HEK293 (cell line): ENCODE results near the gene NIPAL1.

Source experiments
- CTCF ChIA-PET: fragments of 350-600 bp; formaldehyde crosslinking; extraction: SDS; loops from one replicate; lab custom pipeline; 2021; ENCODE audit warnings: antibody characterized with exemption; lab: Yijun Ruan, JAX
- POLR2A ChIA-PET: fragments of 300-600 bp; formaldehyde crosslinking; extraction: SDS; loops from one replicate; lab custom pipeline; 2020; ENCODE audit warnings: antibody characterized with exemption, inconsistent platforms; lab: Yijun Ruan, JAX
- H3K27ac ChIP-seq: fragments of 200-500 bp; sonication (Bioruptor generic); 2 replicates; pipeline ENCODE4 v1.5.1; 2014; ENCODE audit warnings: low read depth, low read length, control low read depth, inconsistent platforms; ENCODE audit errors: extremely low read depth
- H3K36me3 ChIP-seq, 2 experiments: fragments of 200-500 bp in 1 of 2; sonication (Bioruptor generic) in 1 of 2; 1 replicate in 1 of 2; 2 replicates in 1 of 2; pipeline ENCODE4 v1.5.1; 2014 to 2017; ENCODE audit warnings: inconsistent platforms in 2 of 2, low read length in 2 of 2; ENCODE audit not compliant: control insufficient read depth in 2 of 2, insufficient read depth in 1 of 2
- H3K4me1 ChIP-seq: fragments of 200-500 bp; sonication (Bioruptor generic); 2 replicates; pipeline ENCODE4 v1.5.1; 2014; ENCODE audit warnings: mild to moderate bottlenecking, low read length, inconsistent platforms; ENCODE audit not compliant: control insufficient read depth, insufficient read depth
- H3K4me3 ChIP-seq: 2 replicates; pipeline ENCODE4 v1.5.1; 2011; ENCODE audit warnings: low read depth, mild to moderate bottlenecking, control low read depth, low read length, moderate library complexity
- H3K9me3 ChIP-seq: fragments of 200-500 bp; sonication (Bioruptor generic); 2 replicates; pipeline ENCODE4 v1.5.1; 2014; ENCODE audit warnings: low read depth, low read length, inconsistent platforms; ENCODE audit not compliant: control insufficient read depth, insufficient read depth
- HOXD13 ChIP-seq: sonication (generic); formaldehyde crosslinking; IDR thresholded peaks from 2 replicates; pipeline ENCODE4 v1.8.0; 2022; ENCODE audit warnings: missing genetic modification reagents, borderline replicate concordance
- KLF7 ChIP-seq: fragments of 450-650 bp; formaldehyde crosslinking; IDR thresholded peaks from 2 replicates; pipeline ENCODE4 v1.5.1; 2016; ENCODE audit warnings: missing biosample characterization, missing genetic modification characterization, borderline replicate concordance
- MYNN ChIP-seq: fragments of 450-650 bp; formaldehyde crosslinking; IDR thresholded peaks from 2 replicates; pipeline ENCODE4 v1.5.1; 2016; ENCODE audit warnings: missing biosample characterization, missing genetic modification characterization, borderline replicate concordance
- MZF1 ChIP-seq: fragments of 450-650 bp; formaldehyde crosslinking; IDR thresholded peaks from 2 replicates; pipeline ENCODE4 v1.5.1; 2017; ENCODE audit warnings: missing biosample characterization, missing genetic modification characterization, borderline replicate concordance
- ZNF184 ChIP-seq: fragments of 450-650 bp; IDR thresholded peaks from 2 replicates; pipeline ENCODE4 v1.5.1; 2018; ENCODE audit warnings: missing biosample characterization, mild to moderate bottlenecking, missing genetic modification characterization
- ZNF416 ChIP-seq: fragments of 450-650 bp; formaldehyde crosslinking; IDR thresholded peaks from 2 replicates; pipeline ENCODE4 v1.5.1; 2016; ENCODE audit warnings: missing biosample characterization, missing genetic modification characterization
- ZNF514 ChIP-seq: fragments of 450-650 bp; formaldehyde crosslinking; IDR thresholded peaks from 2 replicates; pipeline ENCODE4 v1.5.1; 2016; ENCODE audit warnings: missing biosample characterization, missing genetic modification characterization
- ZNF549 ChIP-seq: fragments of 450-650 bp; IDR thresholded peaks from 2 replicates; pipeline ENCODE4 v1.5.1; 2018; ENCODE audit warnings: missing biosample characterization, missing genetic modification characterization, mild to moderate bottlenecking, inconsistent platforms, moderate library complexity
- ZNF621 ChIP-seq: fragments of 450-650 bp; formaldehyde crosslinking; IDR thresholded peaks from 2 replicates; pipeline ENCODE4 v1.5.1; 2017; ENCODE audit warnings: missing biosample characterization, missing genetic modification characterization
- ZNF624 ChIP-seq: fragments of 450-650 bp; formaldehyde crosslinking; IDR thresholded peaks from 2 replicates; pipeline ENCODE4 v1.5.1; 2017; ENCODE audit warnings: missing biosample characterization, missing genetic modification characterization
- ZNF626 ChIP-seq: fragments of 450-650 bp; sonication (Bioruptor Pico); formaldehyde crosslinking; IDR thresholded peaks from 2 replicates; pipeline ENCODE4 v1.5.1; 2018; ENCODE audit warnings: missing biosample characterization, missing genetic modification characterization, inconsistent platforms
- ZNF768 ChIP-seq: fragments of 450-650 bp; formaldehyde crosslinking; IDR thresholded peaks from 2 replicates; pipeline ENCODE4 v1.5.1; 2018; ENCODE audit warnings: missing biosample characterization, mild to moderate bottlenecking, missing genetic modification characterization
- ZNF777 ChIP-seq: fragments of 450-650 bp; formaldehyde crosslinking; IDR thresholded peaks from 2 replicates; pipeline ENCODE4 v1.5.1; 2017; ENCODE audit warnings: missing biosample characterization, missing genetic modification characterization, borderline replicate concordance
- TF ChIP-seq, protein P1 (sequence below): fragments of 450-650 bp; formaldehyde crosslinking; IDR thresholded peaks from 2 replicates; pipeline ENCODE4 v1.5.1; 2016; ENCODE audit warnings: missing biosample characterization, missing genetic modification characterization, borderline replicate concordance
- TF ChIP-seq, protein P2 (sequence below): fragments of 450-650 bp; formaldehyde crosslinking; IDR thresholded peaks from 2 replicates; pipeline ENCODE4 v1.5.1; 2016; ENCODE audit warnings: missing biosample characterization, missing genetic modification characterization
- TF ChIP-seq, protein P3 (sequence below): fragments of 450-650 bp; formaldehyde crosslinking; IDR thresholded peaks from 2 replicates; pipeline ENCODE4 v1.5.1; 2016; ENCODE audit warnings: missing biosample characterization, missing genetic modification characterization
- TF ChIP-seq, protein P4 (sequence below): fragments of 450-650 bp; IDR thresholded peaks from 2 replicates; pipeline ENCODE4 v1.5.1; 2018; ENCODE audit warnings: missing biosample characterization, missing genetic modification characterization
- TF ChIP-seq, protein P5 (sequence below): fragments of 450-650 bp; formaldehyde crosslinking; IDR thresholded peaks from 2 replicates; pipeline ENCODE4 v1.5.0; 2017; ENCODE audit warnings: missing biosample characterization, missing genetic modification characterization, borderline replicate concordance

The NIPAL1 gene

DNA sequence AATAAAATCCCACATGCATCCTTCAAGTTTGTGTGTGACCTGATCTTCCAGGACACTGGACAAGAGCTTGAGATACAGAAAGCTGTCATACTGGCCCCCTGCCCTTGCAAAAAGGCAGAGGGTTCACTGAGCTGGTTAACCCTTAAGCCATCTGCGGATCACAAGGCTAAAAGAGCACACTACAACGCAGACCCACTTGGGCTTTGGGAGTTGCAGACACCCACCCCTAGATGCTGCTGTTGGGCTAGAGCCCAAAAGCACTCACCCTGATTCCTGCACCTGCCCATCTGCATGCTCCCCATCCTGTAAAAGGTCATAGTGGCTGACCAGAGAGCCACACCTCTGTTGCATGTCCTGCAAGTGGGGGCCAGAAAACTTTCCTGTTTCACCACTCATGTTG lies 66.4 kb downstream of the NIPAL1 start (continued):
- TF ChIP-seq, protein P1, sequence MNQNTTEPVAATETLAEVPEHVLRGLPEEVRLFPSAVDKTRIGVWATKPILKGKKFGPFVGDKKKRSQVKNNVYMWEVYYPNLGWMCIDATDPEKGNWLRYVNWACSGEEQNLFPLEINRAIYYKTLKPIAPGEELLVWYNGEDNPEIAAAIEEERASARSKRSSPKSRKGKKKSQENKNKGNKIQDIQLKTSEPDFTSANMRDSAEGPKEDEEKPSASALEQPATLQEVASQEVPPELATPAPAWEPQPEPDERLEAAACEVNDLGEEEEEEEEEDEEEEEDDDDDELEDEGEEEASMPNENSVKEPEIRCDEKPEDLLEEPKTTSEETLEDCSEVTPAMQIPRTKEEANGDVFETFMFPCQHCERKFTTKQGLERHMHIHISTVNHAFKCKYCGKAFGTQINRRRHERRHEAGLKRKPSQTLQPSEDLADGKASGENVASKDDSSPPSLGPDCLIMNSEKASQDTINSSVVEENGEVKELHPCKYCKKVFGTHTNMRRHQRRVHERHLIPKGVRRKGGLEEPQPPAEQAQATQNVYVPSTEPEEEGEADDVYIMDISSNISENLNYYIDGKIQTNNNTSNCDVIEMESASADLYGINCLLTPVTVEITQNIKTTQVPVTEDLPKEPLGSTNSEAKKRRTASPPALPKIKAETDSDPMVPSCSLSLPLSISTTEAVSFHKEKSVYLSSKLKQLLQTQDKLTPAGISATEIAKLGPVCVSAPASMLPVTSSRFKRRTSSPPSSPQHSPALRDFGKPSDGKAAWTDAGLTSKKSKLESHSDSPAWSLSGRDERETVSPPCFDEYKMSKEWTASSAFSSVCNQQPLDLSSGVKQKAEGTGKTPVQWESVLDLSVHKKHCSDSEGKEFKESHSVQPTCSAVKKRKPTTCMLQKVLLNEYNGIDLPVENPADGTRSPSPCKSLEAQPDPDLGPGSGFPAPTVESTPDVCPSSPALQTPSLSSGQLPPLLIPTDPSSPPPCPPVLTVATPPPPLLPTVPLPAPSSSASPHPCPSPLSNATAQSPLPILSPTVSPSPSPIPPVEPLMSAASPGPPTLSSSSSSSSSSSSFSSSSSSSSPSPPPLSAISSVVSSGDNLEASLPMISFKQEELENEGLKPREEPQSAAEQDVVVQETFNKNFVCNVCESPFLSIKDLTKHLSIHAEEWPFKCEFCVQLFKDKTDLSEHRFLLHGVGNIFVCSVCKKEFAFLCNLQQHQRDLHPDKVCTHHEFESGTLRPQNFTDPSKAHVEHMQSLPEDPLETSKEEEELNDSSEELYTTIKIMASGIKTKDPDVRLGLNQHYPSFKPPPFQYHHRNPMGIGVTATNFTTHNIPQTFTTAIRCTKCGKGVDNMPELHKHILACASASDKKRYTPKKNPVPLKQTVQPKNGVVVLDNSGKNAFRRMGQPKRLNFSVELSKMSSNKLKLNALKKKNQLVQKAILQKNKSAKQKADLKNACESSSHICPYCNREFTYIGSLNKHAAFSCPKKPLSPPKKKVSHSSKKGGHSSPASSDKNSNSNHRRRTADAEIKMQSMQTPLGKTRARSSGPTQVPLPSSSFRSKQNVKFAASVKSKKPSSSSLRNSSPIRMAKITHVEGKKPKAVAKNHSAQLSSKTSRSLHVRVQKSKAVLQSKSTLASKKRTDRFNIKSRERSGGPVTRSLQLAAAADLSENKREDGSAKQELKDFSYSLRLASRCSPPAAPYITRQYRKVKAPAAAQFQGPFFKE (tag by site-specific recombination): no peak
- TF ChIP-seq, protein P2, sequence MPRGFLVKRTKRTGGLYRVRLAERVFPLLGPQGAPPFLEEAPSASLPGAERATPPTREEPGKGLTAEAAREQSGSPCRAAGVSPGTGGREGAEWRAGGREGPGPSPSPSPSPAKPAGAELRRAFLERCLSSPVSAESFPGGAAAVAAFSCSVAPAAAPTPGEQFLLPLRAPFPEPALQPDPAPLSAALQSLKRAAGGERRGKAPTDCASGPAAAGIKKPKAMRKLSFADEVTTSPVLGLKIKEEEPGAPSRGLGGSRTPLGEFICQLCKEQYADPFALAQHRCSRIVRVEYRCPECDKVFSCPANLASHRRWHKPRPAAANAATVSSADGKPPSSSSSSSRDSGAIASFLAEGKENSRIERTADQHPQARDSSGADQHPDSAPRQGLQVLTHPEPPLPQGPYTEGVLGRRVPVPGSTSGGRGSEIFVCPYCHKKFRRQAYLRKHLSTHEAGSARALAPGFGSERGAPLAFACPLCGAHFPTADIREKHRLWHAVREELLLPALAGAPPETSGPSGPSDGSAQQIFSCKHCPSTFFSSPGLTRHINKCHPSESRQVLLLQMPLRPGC: no peak
- TF ChIP-seq HOXD13 (CRISPR knock-in tag): no peak
- no peak for TF ChIP-seq KLF7 (tag by site-specific recombination)
- TF ChIP-seq MZF1 (tag by site-specific recombination): no peak
- TF ChIP-seq, protein P3, sequence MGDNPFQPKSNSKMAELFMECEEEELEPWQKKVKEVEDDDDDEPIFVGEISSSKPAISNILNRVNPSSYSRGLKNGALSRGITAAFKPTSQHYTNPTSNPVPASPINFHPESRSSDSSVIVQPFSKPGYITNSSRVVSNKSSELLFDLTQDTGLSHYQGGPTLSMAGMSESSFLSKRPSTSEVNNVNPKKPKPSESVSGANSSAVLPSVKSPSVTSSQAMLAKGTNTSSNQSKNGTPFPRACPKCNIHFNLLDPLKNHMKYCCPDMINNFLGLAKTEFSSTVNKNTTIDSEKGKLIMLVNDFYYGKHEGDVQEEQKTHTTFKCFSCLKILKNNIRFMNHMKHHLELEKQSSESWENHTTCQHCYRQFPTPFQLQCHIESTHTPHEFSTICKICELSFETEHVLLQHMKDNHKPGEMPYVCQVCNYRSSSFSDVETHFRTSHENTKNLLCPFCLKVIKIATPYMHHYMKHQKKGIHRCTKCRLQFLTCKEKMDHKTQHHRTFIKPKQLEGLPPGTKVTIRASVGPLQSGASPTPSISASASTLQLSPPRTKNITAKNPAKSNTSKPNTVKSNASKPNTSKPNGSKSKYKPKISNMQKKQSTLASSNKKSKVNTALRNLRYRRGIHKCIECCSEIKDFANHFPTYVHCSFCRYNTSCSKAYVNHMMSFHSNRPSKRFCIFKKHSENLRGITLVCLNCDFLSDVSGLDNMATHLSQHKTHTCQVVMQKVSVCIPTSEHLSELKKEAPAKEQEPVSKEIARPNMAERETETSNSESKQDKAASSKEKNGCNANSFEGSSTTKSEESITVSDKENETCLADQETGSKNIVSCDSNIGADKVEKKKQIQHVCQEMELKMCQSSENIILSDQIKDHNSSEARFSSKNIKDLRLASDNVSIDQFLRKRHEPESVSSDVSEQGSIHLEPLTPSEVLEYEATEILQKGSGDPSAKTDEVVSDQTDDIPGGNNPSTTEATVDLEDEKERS (tag by site-specific recombination): no peak
- no peak for TF ChIP-seq ZNF621 (tag by site-specific recombination)

DNA sequence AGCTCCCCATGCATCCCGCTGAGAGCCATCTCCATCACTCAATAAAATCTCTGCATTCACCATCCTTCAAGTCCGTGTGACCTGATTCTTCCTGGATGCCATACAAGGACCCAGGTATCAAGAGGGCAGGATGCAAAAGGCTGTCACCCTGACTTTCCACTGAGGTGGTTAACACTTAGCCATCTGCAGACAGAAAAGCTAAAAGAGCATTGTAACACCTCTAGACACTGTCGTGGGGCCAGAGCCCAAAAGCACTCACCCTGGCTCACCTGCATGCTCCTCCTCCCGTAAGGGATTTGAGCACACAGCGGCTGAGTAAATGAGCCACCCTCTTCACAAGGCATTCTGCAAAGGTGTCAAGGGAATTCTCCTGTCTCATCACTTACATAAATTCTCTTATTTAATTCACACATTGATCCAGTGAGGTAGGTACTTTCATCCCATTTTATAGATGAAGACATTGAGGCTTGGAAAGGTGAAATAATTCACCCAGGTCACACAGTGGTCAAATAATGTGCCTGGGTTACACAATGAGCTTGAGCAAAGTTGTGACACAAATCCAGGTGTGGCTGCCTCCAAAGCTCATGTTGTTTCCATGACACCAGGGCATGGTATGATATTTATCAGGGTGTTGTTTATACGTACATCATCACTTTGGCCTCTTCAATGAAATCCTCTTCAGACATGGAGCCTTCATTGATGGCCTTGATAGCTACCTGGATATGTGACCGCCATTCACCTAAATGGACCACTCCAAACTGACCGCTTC lies 69.4 kb downstream of the NIPAL1 start:
- no peak overlapping the region for H3K4me3 ChIP-seq
- no peaks in the 10 kb centered on the region for H3K4me1 ChIP-seq
- no peaks in the 10 kb centered on the region for H3K36me3 ChIP-seq
- H3K9me3 ChIP-seq: no peaks in the 10 kb centered on the region
- H3K27ac ChIP-seq: no peak overlapping the region
- ChIA-PET POLR2A (no interaction called here), CTCF (interaction anchor here (1.0 to 3.8 kb wide), 13 partner anchors 10 to 418 kb away, joined by 3 to 36 read pairs (median 4); no protein-coding TSS in a partner anchor)
- no peak for TF ChIP-seq ZNF768
- TF ChIP-seq ZNF514 (tag by site-specific recombination): no peak
- no peak for TF ChIP-seq ZNF624 (tag by site-specific recombination)
- TF ChIP-seq ZNF626: no peak
- no peak for TF ChIP-seq MYNN (tag by site-specific recombination)
- TF ChIP-seq, protein P4, sequence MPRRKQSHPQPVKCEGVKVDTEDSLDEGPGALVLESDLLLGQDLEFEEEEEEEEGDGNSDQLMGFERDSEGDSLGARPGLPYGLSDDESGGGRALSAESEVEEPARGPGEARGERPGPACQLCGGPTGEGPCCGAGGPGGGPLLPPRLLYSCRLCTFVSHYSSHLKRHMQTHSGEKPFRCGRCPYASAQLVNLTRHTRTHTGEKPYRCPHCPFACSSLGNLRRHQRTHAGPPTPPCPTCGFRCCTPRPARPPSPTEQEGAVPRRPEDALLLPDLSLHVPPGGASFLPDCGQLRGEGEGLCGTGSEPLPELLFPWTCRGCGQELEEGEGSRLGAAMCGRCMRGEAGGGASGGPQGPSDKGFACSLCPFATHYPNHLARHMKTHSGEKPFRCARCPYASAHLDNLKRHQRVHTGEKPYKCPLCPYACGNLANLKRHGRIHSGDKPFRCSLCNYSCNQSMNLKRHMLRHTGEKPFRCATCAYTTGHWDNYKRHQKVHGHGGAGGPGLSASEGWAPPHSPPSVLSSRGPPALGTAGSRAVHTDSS (tag by site-specific recombination): no peak
- TF ChIP-seq, protein P5, sequence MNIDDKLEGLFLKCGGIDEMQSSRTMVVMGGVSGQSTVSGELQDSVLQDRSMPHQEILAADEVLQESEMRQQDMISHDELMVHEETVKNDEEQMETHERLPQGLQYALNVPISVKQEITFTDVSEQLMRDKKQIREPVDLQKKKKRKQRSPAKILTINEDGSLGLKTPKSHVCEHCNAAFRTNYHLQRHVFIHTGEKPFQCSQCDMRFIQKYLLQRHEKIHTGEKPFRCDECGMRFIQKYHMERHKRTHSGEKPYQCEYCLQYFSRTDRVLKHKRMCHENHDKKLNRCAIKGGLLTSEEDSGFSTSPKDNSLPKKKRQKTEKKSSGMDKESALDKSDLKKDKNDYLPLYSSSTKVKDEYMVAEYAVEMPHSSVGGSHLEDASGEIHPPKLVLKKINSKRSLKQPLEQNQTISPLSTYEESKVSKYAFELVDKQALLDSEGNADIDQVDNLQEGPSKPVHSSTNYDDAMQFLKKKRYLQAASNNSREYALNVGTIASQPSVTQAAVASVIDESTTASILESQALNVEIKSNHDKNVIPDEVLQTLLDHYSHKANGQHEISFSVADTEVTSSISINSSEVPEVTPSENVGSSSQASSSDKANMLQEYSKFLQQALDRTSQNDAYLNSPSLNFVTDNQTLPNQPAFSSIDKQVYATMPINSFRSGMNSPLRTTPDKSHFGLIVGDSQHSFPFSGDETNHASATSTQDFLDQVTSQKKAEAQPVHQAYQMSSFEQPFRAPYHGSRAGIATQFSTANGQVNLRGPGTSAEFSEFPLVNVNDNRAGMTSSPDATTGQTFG (tag by site-specific recombination): no peak
- no peak for TF ChIP-seq ZNF416 (tag by site-specific recombination)
- TF ChIP-seq ZNF549 (tag by site-specific recombination): no peak
- TF ChIP-seq ZNF184: no peak
- TF ChIP-seq ZNF777 (tag by site-specific recombination): no peak
